ENCODE measurements around the gene ANXA4.
"Not testable (repeated sequence)": the region's sequence is repeated elsewhere in the genome, so short reads cannot be mapped to it uniquely, and the experiment has no call there.

The ANXA4 gene

DNA sequence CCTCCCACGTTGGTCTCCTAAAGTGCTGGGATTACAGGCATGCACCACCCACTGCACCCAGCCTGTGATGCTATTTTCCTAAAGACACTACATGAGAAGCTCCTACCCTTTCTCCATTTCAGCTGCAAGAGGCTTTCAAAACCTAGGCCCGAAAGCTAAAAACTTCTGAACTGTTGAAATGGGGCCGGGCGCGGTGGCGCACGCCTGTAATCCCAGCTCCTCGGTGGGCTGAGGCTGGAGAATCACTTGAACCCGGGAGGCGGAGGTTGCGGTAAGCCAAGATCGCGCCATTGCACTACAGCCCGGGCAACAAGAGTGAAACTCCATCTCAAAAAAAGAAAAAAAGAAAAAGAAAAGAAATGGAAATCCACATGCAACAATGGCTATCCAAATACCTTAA lies 18.1 kb upstream of the ANXA4 start:
- no peak for DNase-seq

DNA sequence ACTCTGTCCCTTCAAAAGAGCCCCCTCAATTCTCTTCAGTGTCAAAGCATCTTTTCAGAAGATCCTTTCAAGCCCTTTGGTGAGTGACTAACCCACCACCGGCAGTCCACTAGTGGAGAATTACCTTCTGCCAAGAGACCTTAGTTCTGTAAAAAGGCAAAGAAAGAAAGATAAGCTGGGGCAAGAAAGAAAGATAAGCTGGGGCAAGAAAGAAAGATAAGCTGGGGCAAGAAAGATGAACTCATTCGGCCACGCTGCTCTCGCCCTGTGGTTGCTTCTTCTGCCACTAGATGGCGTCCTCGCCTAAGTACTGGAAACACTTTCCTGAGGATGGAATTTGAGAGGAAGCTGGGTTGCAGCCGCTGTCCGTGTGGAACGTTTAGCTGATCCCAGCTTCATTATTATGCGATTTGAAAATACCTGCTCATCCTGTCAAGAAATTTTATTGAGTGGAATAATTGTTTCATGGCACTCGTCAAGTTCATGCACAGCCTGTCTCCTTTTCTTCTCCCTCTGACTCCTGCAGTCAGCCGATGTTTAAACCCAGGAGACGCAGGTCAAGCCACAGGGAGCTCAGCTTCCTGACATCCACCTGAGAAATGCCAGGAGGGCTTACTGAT lies 17.3 kb upstream of the ANXA4 start:
- peak; percentile 97 for DNase-seq

DNA sequence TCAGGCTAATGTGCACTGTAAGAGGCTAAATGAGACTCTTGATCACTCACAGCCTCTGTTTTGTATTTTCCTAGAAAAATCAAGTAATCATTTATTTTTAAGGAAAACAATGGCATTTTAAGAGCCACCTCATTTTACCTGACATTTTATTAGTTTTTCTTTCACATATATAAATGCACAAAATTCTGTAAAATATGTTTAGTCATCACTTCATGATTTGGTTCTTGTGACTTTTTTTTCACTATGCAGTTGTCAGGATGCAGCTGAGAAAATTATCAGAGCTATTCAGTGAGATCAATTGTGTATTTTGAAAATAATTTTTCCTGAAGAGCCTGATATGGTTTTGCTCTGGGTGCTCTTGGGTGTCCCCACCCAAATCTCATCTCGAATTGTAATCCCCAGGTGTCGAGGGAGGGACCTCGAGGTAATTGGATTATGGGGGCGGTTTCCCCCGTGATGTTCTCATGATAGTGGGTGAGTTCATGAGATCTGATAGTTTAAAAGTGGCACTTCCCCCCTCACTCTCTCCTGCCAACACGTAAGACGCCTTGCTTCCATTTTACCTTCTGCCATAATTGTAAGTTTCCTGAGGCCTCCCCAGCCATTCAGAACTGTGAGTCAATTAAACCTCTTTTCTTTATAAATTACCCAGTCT lies 16.1 kb upstream of the ANXA4 start:
- DNase-seq: no peak

- DNase-seq: no peak
Measured at GRCh38 chr2:69729266-69729665, 12.7 kb upstream of the ANXA4 start.

- DNase-seq: no peak
Measured at GRCh38 chr2:69729781-69730180, 12.2 kb upstream of the ANXA4 start.

- no peak for DNase-seq
Measured at GRCh38 chr2:69731147-69731970, 10.6 kb upstream of the ANXA4 start.

DNA sequence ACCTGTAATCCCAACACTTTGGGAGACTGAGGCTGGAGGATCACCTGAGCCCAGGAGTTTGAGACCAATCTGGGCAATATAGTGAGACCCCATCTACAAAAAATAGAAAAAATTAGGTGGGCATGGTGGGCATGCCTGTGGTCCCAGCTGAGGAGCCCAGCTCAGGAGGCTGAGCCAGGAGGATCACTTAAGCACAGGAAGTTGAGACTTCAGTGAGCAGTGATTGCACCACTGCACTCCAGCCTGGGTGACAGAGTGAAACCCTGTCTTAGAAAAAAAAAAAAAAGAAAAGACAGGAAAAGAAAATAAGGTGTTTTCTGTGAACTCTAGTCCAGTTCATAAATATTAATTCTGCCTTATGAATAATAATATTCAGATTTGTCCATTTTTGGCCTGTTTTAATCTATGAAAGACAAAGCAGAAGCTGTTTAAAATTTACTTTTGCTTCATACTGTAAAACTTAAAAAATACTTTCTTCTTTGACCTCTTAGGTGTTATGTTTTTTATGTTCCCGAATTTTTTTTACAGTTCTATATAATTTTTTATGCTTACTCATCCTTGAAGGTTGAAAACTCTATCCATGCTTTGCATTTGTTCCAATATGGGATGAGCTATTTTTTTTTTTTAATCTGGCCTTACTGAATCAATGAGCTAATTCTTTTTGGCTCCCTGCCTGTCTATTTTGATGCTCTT lies 8.4 kb upstream of the ANXA4 start:
- DNase-seq: no peak

DNA sequence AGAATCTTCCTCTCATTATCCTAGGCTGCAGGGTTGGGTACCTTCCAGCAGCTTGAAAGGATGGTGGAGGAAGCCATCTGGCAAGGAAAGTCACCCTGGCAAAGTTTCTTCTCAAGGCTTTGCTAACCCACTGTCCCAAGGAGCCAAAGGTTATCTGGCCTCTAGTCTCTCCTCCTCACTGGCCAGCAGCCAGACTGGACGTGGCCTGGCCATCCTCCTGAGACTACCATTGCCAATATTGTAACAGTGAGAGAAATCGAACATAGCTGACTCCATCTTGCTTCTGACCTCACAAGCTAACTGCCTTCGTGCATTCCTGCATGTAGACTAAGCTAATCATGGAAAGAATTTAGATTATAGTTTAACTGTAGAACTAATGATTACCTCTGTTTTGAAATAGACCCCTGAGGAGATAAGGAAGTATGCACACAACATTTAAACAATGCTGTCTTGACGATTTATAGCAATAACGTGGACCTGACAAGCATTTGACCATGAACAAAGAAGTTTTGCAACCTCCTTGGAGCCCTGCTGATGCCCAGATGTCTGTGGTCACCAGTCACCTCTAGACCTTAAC lies 7.8 kb upstream of the ANXA4 start:
- DNase-seq: no peak

DNA sequence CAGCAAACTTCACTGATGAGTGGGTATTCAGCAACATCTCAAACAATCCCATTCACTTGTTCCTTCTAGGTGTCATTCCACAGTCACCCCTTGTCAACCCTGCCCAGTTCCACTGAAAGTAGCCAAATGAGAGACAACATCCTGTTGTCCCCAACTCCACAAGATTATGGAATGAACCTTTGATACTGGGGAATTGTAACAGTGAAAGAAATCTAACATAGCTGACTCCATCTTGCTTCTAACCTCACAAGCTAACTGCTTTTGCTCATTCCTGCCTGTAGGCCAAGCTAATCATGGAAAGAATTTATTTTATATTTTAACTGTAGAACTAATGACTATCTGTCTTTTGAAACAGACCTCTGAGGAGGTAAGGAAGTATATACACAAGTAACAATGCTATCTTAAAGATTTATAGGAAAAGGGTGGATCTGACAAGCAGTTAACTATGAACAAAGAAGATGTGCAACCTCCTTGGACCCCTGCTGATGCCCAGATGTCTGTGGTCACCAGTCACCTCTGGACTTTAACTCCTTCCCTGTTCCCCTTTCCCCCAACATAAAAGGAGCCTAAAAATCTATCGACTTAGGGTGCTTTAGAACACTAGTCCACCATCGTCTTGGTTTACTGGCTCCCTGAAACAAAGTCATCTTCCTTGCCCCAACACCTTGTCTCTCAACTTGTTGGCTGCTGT lies 6.9 kb upstream of the ANXA4 start:
- DNase-seq: no peak

DNA sequence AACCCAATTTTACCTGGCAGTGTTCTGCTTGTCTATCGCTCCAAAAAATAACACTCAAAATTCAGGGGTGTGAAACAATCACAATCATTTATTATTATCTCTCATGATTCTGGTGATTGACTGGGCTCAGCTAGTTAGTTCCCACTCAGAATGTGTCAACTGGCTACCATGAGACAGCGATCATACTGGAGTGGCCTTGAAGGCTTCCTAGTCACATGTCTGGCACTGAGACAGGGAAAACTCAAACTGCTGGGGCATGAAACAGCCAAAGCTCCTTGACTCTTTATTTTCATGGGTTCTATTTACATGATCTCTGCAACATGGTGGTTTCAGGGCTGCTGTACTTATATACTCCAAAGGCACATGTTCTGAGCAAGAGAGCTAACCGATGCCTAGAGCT lies 6.2 kb upstream of the ANXA4 start:
- DNase-seq: no peak

- not testable (repeated sequence) for DNase-seq
Measured at GRCh38 chr2:69738149-69738548, 3.8 kb upstream of the ANXA4 start.

- DNase-seq: no peak
Measured at GRCh38 chr2:69740502-69740951, 1.4 kb upstream of the ANXA4 start.

GRCh38 chr2:69741229-69741574 lies 732 bp upstream of the ANXA4 start:
- DNase-seq: peak; percentile 56

DNA sequence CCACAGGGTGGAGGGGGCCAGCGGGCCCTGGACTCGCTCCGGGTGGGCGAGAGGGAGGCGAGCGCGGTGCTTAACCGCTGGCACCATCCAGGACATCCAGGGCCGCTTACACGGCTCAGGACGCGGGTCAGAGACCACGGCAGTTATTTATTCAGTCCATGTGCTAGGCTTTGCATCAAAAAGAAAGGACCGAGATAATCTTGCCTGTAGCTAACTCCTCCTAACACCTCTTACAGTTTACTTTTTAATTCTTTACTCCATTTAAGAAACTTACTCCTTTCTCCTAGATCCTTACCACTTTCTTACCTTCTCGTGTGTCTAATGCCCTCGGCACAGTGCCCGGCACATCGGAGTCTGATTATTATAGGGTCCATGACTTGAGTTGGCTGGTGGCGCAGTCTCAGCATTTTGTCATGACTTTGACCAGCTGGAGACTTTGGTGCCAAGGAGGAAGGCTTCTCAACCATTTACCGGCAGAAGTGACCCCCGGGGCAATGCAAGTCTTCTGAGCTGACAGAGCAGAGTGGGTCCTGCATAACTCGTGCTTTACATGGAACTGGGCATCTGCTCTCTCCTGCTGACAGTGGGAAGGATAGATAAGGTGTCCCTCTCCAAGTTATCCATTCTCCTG lies 503 bp downstream of the ANXA4 start:
- DNase-seq: peak; percentile 30

DNA sequence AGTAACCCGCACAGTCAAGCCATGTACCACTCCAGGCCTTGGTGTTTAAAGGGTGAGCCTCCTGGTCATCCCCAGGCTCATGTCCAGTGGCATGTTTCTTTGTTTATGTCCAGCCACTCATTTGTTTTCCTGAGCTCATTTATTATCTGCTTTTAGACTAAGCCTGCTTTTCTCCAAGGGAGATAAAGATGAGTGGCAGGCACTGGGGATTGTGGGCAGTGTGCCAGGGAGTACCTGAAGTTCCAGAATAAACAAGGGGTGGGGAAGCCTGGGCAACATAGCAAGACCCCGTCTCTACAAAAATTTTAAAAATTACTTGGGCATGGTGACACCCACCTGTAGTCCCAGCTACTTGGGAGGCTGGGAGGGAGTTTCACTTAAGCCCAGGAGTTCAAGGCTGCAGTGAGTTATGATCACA lies 1.9 kb downstream of the ANXA4 start:
- no peak for DNase-seq

DNA sequence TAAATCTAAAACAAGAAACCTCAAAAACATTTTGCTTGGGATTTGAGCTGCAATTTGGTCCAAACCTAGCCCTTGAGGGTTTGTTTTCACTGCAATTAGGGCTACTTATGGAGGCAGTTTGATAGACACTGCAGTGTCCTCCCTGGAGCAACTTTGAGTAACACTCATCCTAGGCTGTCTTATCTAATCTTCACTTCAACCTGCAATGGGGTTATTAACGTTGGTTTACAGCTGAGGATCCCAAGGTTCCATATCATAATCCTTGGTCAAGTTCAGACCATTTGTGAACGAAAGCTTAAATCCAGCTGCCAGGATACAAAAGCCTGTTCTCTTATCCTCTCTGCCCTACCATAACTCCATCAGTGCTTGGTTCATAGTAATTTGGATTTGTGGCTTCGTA lies 2.5 kb downstream of the ANXA4 start:
- DNase-seq: no peak

DNA sequence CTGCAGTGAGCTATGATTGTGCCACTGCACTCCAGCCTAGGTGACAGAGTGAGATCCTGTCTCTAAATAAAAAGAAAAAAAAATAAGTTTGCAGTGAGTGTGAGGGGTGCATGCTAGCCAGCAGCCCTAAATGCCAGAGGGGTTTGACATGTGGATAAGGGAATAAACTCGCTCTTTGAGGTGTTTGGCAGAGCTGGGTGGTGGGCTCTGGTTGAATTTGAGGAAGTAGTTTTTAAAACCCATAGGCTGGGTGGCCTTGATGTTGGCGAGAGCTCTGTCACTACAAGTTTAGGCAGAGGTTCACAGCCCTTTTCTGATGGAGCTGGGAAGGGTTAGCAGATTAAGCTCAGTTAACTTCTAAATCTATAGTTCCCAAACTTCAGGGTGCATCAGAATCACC lies 3.1 kb downstream of the ANXA4 start:
- no peak for DNase-seq

DNA sequence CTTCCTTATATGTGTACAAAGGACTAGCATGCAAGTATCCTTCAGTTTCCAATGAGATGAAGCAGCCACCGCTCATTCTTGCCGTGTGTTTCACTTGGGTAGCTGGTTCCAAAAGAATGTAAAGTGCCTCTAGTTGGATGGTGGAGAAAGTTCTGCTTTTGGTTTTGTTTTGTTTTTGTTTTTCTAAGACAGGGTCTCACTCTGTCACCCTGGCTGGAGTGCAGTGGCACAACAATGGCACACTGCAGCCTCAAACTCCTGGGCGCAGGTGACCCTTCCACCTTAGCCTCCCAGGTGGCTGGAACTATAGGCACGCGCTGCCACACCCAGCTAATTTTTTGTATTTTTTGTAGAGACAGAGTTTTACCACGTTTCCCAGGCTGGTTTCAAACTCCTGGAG lies 8.3 kb downstream of the ANXA4 start:
- DNase-seq: no peak

- no peak for DNase-seq
Measured at GRCh38 chr2:69753659-69754363, 11.9 kb downstream of the ANXA4 start.

GRCh38 chr2:69754633-69755032 lies 12.7 kb downstream of the ANXA4 start:
- no peak for DNase-seq

DNA sequence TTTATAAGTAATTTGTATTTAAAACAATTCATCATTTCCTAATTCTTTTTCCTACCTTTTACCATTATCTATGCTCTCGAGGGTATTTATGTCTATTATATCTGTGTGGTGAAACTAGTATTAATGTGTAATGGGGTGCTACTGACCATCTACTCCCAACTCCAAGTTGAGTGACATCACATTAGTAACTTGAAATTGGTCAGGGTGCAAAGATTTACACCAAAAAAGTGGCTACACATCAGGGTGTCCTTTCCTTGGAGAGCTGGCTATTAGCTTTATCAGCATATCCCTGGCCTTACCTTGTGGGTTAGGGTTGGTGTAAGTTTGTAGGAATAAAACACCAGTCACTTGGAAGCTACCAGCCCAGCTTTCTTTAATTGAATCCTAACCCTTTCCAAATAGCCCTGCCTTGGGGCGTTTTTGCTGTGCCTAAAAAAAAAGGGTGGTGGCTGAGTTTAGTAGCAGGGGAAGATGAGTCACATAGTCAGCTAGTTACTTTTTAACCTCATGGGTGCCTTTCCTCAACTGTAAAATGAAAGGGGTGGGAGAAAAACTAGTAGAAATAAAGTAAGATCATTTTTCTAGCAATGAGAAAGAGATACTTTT lies 14.0 kb downstream of the ANXA4 start:
- no peak for DNase-seq
